Measurements from ENCODE around the gene PCBP1.
A peak's percentile ranks its signal among the peaks of the same experiment; 100 is the strongest.

GRCh38 chr2:70086278-70086837, 919 bp upstream of the PCBP1 start:
- TF ChIP-seq YY1 (IDR thresholded peaks at IDR 0.05; ENCODE audit: insufficient read depth, insufficient read length), result peak; percentile 86
- TF ChIP-seq ZNF274 (IDR thresholded peaks at IDR 0.05; ENCODE audit: low read depth, low read length), result no peak
- TF ChIP-seq SUZ12 (IDR thresholded peaks at IDR 0.05; ENCODE audit: extremely low read depth, insufficient read depth, insufficient read length), result no peak

Measured in NT2/D1 (cell line).